ENCODE results near the gene BRF1.

DNA sequence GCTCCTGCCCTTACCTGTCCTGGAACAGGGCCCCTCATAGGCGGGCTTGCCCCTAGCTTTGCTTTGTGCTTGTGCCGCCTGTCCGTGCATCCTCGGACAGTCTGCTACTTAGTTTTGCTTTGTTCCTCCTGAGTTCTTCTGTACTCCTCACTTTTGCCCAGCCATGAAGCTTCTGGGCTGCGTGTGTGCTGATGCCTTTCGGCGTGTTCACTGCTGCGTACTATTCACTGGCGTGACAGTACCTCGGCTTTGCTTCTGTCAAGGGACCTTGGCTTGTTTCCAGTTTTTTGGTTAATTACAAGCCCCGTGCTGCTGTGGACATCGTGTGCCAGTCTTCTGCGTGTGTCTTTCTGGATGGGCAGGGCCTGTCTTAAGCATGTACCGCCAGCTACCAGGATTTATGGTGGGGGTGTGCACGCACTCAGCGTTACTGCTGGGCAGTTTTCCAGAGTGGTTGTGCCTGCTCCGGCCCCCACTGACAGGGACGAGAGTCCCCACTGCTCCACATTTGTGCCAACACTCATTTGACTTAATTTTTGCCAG is 16.2 kb upstream of the BRF1 start:
- no peak for TF ChIP-seq SUZ12 (IDR thresholded peaks at IDR 0.05; ENCODE audit: extremely low read depth, insufficient read depth, insufficient read length)
- no peak for TF ChIP-seq YY1 (IDR thresholded peaks at IDR 0.05; ENCODE audit: insufficient read depth, insufficient read length)

All from NT2/D1 (cell line).